Smooth muscle cell (in vitro differentiated cells): ENCODE data around the gene BRI3. TPM values are rescaled to one million over a fixed set of nuclear protein-coding genes. Genes with fewer than 3 reads are reported as not detected.

Experiments used
- DNase-seq: peaks from one replicate; lab custom pipeline; 2025; ENCODE audit not compliant: unreplicated experiment; lab: John Stamatoyannopoulos, UW
- H2AFZ ChIP-seq: fragments of 200-600 bp; sonication (generic); 2 replicates; pipeline ENCODE4 v1.6.0; 2016; ENCODE audit warnings: antibody characterized with exemption, low read depth, mild to moderate bottlenecking
- H3F3A ChIP-seq: fragments of 200-600 bp; sonication (generic); 2 replicates; pipeline ENCODE4 v1.6.0; 2017; ENCODE audit warnings: antibody characterized with exemption, low read depth
- H3K27ac ChIP-seq: fragments of 200-600 bp; sonication (generic); 2 replicates; pipeline ENCODE4 v1.5.1; 2016; ENCODE audit warnings: low read depth, mild to moderate bottlenecking
- H3K27me3 ChIP-seq: fragments of 200-600 bp; sonication (generic); 2 replicates; pipeline ENCODE4 v1.6.1; 2016; ENCODE audit warnings: low read depth, mild to moderate bottlenecking
- H3K36me3 ChIP-seq: fragments of 200-600 bp; sonication (generic); 2 replicates; pipeline ENCODE4 v1.5.1; 2016; ENCODE audit warnings: low read depth
- H3K4me1 ChIP-seq: fragments of 200-600 bp; sonication (generic); 2 replicates; pipeline ENCODE4 v1.5.1; 2016; ENCODE audit warnings: low read depth
- H3K4me2 ChIP-seq: fragments of 200-600 bp; sonication (generic); 2 replicates; pipeline ENCODE4 v1.6.0; 2016; ENCODE audit warnings: mild to moderate bottlenecking
- H3K4me3 ChIP-seq: fragments of 200-600 bp; sonication (generic); 2 replicates; pipeline ENCODE4 v1.5.1; 2016; ENCODE audit warnings: mild to moderate bottlenecking
- H3K79me2 ChIP-seq: fragments of 200-600 bp; sonication (generic); 2 replicates; pipeline ENCODE4 v1.6.0; 2016; ENCODE audit warnings: low read depth, mild to moderate bottlenecking
- H3K9ac ChIP-seq: fragments of 200-600 bp; sonication (generic); 2 replicates; pipeline ENCODE4 v1.6.0; 2016; ENCODE audit warnings: low read depth
- H3K9me3 ChIP-seq: fragments of 200-600 bp; sonication (generic); replicated peaks from 2 replicates; pipeline ENCODE4 v1.5.1; 2016; ENCODE audit warnings: low read depth
- H4K20me1 ChIP-seq: fragments of 200-600 bp; sonication (generic); 2 replicates; pipeline ENCODE4 v1.6.0; 2016; ENCODE audit warnings: low read depth
- CTCF ChIP-seq: fragments of 200-600 bp; sonication (generic); IDR thresholded peaks from 2 replicates; pipeline ENCODE4 v1.5.1; 2017; ENCODE audit warnings: borderline replicate concordance, mild to moderate bottlenecking, antibody characterized with exemption; ENCODE audit not compliant: insufficient read depth, poor library complexity, severe bottlenecking
- WGBS: methylation state at CpG from one replicate; pipeline ENCODE4 v1.1.7; 2016; ENCODE audit warnings: low lambda C conversion rate; 5-methylcytosine and 5-hydroxymethylcytosine counted together
- polyA plus RNA-seq: library from polyadenylated mRNA; unstranded; fragments of >200 nt; fragmentation: Nextera tagmentation; extraction: Ambion mirVana; gene quantifications from 2 replicates; pipeline ENCODE4 v1.2.1, GENCODE V29; 2016
- total RNA-seq: library from RNA; depleted of rRNA; stranded (reverse); fragments of >200 nt; gene quantifications from 2 replicates; pipeline ENCODE4 v1.2.3, GENCODE V29; 2014

Gene BRI3
- total and polyA plus RNA-seq, 2 experiments from 2014 or later = 70.1 to 83.0 TPM

GRCh38 chr7:98329100-98329790 lies 47.8 kb downstream of the BRI3 start:
- H3K36me3 ChIP-seq = no peaks in the 10 kb centered on the region
- H4K20me1 ChIP-seq = peaks cover 28% of the 10 kb centered on the region
- no peaks in the 10 kb centered on the region for H3K9me3 ChIP-seq
- H3F3A ChIP-seq = peaks cover 38% of the 10 kb centered on the region
- H2AFZ ChIP-seq = no peak overlapping the region
- no peak for TF ChIP-seq CTCF
- H3K27me3 ChIP-seq = no peaks in the 10 kb centered on the region
- H3K27ac ChIP-seq = peak overlapping the region; percentile 93
- peaks cover 17% of the 10 kb centered on the region for H3K4me1 ChIP-seq
- no peak for DNase-seq
- peaks cover 38% of the 10 kb centered on the region for H3K79me2 ChIP-seq
- peak overlapping the region; percentile 74 for H3K4me2 ChIP-seq
- peak overlapping the region; percentile 53 for H3K9ac ChIP-seq
- WGBS = 15% methylated on average over 14 of the region's 14 CpGs
- peak overlapping the region; percentile 12 for H3K4me3 ChIP-seq

- Histone ChIP-seq H2AFZ (no peak overlapping the region), H3K4me2 (peak overlapping the region; percentile 74), H3K36me3 (no peaks in the 10 kb centered on the region), H3K4me1 (peaks cover 16% of the 10 kb centered on the region), H3K4me3 (no peak overlapping the region), H4K20me1 (peaks cover 22% of the 10 kb centered on the region), H3K9ac (peak overlapping the region; percentile 53), H3K27ac (peak overlapping the region; percentile 93), H3K27me3 (no peaks in the 10 kb centered on the region), H3K79me2 (peaks cover 31% of the 10 kb centered on the region), H3K9me3 (no peaks in the 10 kb centered on the region), H3F3A (peaks cover 38% of the 10 kb centered on the region)
- DNase-seq = no peak
- TF ChIP-seq CTCF = no peak
- 9% methylated on average over 9 of the region's 9 CpGs for WGBS
Measured at GRCh38 chr7:98329791-98330373, 48.4 kb downstream of the BRI3 start.

GRCh38 chr7:98330926-98331529 lies 49.5 kb downstream of the BRI3 start:
- Histone ChIP-seq H3K27me3 (no peaks in the 10 kb centered on the region), H3K4me1 (peaks cover 16% of the 10 kb centered on the region), H3K36me3 (no peaks in the 10 kb centered on the region), H2AFZ (no peak overlapping the region), H4K20me1 (peaks cover 10% of the 10 kb centered on the region), H3K4me2 (no peak overlapping the region), H3K4me3 (no peak overlapping the region), H3K9me3 (no peaks in the 10 kb centered on the region), H3K9ac (no peak overlapping the region), H3F3A (peaks cover 38% of the 10 kb centered on the region), H3K27ac (peak overlapping the region; percentile 93), H3K79me2 (peaks cover 27% of the 10 kb centered on the region)
- DNase-seq = no peak
- 96% methylated on average over 5 of the region's 5 CpGs for WGBS
- no peak for TF ChIP-seq CTCF
